Measurements from ENCODE around the gene KCMF1.
A peak's percentile ranks its signal among the peaks of the same experiment; 100 is the strongest.

Gene KCMF1

DNA sequence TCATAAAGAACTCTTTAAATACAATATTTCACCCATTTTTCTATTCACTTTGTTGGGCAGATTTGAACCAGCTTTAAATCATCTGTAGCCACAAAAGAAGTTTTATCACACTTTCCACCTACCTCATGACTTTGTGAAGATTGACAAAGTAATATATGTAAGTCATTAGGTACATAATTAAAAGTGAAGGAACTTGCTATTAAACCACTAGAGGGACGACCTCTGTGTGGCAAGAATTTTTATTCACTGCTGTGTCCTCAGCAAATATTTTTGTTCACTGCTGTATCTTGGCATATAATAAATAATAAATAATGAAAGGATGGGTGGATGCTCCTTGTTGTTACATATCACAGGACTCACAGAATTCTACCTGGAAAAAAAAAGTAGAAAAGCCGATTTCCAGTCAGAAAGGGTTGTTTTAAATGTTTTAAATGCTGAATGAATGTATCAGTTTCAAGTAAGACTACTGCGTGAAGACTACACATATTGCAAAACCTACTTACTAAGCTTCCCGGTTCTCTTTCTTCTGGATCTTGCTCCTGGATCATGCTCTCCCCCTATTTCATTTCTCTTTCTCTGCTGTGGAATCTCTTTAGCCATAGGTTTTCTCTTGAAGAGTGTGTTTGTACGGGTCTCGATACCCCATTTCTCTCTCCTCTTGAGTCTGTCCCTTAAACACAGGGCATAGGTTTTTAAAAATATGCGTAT, 44.8 kb downstream of the KCMF1 start:
- Histone ChIP-seq H3K4me1 (ENCODE audit: control insufficient read depth, insufficient read depth, low read length) (peaks cover 44% of the 10 kb centered on the region), H3K36me3 (ENCODE audit: insufficient read depth, low read length) (peaks cover 6% of the 10 kb centered on the region), H3K27me3 (ENCODE audit: control insufficient read depth, insufficient read depth, low read length) (no peaks in the 10 kb centered on the region), H3K4me2 (ENCODE audit: low read length) (peak overlapping the region; percentile 37), H3K9me3 (replicated peaks; ENCODE audit: low read length) (no peaks in the 10 kb centered on the region), H3K9ac (ENCODE audit: low read depth, low read length) (no peak overlapping the region), H3K4me3 (ENCODE audit: low read length) (no peak overlapping the region)

DNA sequence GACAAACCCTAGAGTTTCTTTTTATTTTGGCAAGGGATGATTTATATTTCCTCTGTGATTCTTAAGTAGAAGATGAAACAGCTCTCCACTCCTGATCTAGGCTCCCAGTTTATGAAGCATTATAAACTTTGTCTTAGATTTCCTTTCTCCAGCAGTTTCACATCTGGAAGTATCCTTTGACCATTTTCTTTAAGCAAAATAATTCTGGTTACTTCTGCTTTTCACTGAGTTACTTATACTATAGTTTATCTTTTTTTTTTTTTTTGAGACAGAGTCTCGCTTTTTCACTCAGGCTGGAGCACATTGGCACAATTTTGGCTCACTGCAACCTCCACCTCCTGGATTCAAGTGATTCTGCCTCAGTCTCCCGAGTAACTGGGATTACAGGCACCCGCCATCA, 45.5 kb downstream of the KCMF1 start:
- Histone ChIP-seq H3K9ac (ENCODE audit: low read depth, low read length) (no peak overlapping the region), H3K4me3 (ENCODE audit: low read length) (no peak overlapping the region), H3K4me2 (ENCODE audit: low read length) (no peak overlapping the region), H3K9me3 (replicated peaks; ENCODE audit: low read length) (no peaks in the 10 kb centered on the region), H3K27me3 (ENCODE audit: control insufficient read depth, insufficient read depth, low read length) (no peaks in the 10 kb centered on the region), H3K4me1 (ENCODE audit: control insufficient read depth, insufficient read depth, low read length) (peaks cover 38% of the 10 kb centered on the region), H3K36me3 (ENCODE audit: insufficient read depth, low read length) (peaks cover 5% of the 10 kb centered on the region)

DNA sequence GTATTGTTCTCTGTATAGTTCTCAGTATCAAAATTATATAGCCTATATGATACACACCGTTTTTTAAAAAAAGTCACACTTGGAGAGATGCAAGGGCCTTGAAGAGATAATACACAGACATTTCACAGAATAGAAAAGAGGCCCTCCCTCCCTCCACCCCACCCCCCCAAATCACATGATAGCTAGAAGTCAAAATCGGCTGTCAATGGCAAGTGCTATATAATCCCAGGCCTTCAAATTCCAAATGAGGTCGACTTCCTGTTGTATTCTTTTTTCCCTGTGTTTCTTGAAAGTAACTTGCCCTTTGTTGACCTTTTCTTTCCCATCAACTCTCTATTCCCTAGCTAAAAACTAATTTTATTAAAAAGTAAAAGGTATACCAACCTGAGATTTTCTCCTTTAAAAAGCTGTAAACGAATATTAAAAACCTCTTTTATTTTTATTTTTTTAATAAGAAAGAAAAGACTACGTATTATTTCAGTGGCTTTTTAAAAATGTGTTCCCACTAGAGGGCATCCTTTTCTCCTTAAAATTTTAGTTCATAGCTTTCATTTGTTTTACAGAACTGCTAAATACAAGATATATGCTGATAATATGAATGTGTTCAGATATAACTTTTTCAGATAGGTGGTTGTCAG, 46.6 kb downstream of the KCMF1 start:
- H3K27me3 ChIP-seq (ENCODE audit: control insufficient read depth, insufficient read depth, low read length) = no peaks in the 10 kb centered on the region
- peaks cover 32% of the 10 kb centered on the region for H3K4me1 ChIP-seq (ENCODE audit: control insufficient read depth, insufficient read depth, low read length)
- H3K4me3 ChIP-seq (ENCODE audit: low read length) = no peak overlapping the region
- no peak overlapping the region for H3K9ac ChIP-seq (ENCODE audit: low read depth, low read length)
- no peaks in the 10 kb centered on the region for H3K9me3 ChIP-seq (replicated peaks; ENCODE audit: low read length)
- no peaks in the 10 kb centered on the region for H3K36me3 ChIP-seq (ENCODE audit: insufficient read depth, low read length)
- no peak overlapping the region for H3K4me2 ChIP-seq (ENCODE audit: low read length)

DNA sequence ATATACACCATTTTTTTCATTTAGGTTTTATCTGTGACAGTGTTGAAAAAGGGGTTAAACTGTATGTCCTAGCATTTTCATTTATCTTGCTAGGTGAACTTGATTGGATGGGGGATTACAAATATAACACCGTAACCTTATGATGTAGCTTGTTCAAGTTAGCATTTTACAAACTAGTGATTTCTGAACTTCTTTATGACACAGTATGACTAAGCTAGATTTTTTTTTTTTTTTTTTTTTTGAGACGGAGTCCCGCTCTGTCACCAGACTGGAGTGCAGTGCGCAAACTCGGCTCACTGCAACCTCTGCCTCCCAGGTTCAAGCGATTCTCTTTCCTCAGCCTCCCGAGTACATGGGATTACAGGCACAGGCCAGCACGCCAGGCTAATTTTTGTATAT, 47.1 kb downstream of the KCMF1 start:
- H3K36me3 ChIP-seq (ENCODE audit: insufficient read depth, low read length) = no peaks in the 10 kb centered on the region
- no peak overlapping the region for H3K9ac ChIP-seq (ENCODE audit: low read depth, low read length)
- H3K4me3 ChIP-seq (ENCODE audit: low read length) = no peak overlapping the region
- no peak overlapping the region for H3K4me2 ChIP-seq (ENCODE audit: low read length)
- no peaks in the 10 kb centered on the region for H3K9me3 ChIP-seq (replicated peaks; ENCODE audit: low read length)
- peaks cover 31% of the 10 kb centered on the region for H3K4me1 ChIP-seq (ENCODE audit: control insufficient read depth, insufficient read depth, low read length)
- H3K27me3 ChIP-seq (ENCODE audit: control insufficient read depth, insufficient read depth, low read length) = no peaks in the 10 kb centered on the region

DNA sequence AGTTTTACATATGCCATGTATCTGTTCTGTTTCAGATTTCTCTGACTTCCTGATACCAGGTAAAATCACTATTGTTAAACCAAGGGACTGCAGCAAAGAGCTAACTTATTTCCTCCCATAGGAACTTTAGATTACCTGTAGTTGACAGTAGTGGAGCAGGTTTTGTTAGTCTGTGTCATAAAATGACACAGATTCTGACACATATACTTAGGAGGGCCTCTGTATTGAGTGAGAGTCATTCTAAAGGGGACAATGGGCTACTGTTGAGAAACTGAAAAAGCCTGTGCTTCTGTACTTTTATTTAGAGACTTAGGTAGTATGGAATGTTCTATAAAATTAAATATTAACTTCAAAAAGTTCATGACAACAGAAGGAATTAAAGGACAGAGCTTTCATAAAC, 48.2 kb downstream of the KCMF1 start:
- Histone ChIP-seq H3K4me3 (ENCODE audit: low read length) (no peak overlapping the region), H3K4me1 (ENCODE audit: control insufficient read depth, insufficient read depth, low read length) (peaks cover 29% of the 10 kb centered on the region), H3K27me3 (ENCODE audit: control insufficient read depth, insufficient read depth, low read length) (no peaks in the 10 kb centered on the region), H3K36me3 (ENCODE audit: insufficient read depth, low read length) (no peaks in the 10 kb centered on the region), H3K4me2 (ENCODE audit: low read length) (no peak overlapping the region), H3K9me3 (replicated peaks; ENCODE audit: low read length) (no peaks in the 10 kb centered on the region), H3K9ac (ENCODE audit: low read depth, low read length) (no peak overlapping the region)

DNA sequence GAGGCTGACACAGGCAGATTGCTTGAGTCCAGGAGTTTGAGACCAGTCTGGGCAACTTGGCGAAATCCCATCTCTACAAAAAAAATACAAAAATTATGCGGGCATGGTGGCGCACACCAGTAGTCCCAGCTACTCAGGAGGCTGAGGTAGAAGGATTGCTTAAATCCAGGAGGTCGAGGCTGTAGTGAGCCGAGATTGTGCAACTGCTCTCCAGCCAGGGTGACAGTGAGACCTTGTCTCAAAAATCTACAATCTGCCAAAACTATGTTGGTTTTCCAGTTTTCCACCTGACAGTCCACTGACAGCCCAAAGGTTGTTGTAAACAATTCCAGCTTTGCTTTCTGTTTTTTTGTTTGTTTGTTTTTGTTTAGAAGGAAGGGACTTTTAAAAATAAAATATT, 51.3 kb downstream of the KCMF1 start:
- H3K4me1 ChIP-seq (ENCODE audit: control insufficient read depth, insufficient read depth, low read length) = peaks cover 10% of the 10 kb centered on the region
- no peaks in the 10 kb centered on the region for H3K36me3 ChIP-seq (ENCODE audit: insufficient read depth, low read length)
- H3K9ac ChIP-seq (ENCODE audit: low read depth, low read length) = no peak overlapping the region
- no peaks in the 10 kb centered on the region for H3K27me3 ChIP-seq (ENCODE audit: control insufficient read depth, insufficient read depth, low read length)
- H3K4me2 ChIP-seq (ENCODE audit: low read length) = no peak overlapping the region
- H3K4me3 ChIP-seq (ENCODE audit: low read length) = no peak overlapping the region
- no peaks in the 10 kb centered on the region for H3K9me3 ChIP-seq (replicated peaks; ENCODE audit: low read length)

DNA sequence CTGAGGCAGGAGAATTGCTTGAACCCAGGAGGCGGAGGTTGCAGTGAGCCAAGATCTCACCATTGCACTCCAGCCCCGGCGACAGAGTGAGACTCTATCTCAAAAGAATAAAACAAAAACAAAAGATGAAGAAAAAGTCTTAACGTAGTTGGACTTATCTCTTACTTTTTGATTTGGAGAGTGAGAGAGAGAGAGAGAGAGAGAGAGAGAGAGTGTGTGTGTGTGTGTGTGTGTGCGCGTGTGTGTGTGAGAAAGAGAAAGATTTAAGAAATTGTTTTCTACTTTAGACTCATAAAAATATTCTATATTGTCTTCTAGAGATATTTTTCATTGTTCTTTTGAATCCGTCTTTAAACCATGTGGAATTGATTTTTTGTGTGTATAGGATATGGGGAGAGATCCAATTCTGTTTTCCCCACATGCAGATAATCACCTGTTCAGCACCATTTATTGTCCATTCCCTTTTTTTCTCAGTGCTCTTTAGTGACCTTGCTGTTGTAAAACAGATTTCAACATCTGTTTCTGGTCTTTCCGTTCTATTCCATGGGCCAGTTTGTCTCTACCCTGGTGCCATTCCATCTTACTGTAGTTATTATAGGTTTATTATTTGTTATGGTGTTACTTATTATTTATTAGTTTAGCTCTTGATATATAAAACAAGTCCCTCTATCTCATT, 53.5 kb downstream of the KCMF1 start:
- Histone ChIP-seq H3K36me3 (ENCODE audit: insufficient read depth, low read length) (peaks cover 9% of the 10 kb centered on the region), H3K9me3 (replicated peaks; ENCODE audit: low read length) (no peaks in the 10 kb centered on the region), H3K4me2 (ENCODE audit: low read length) (no peak overlapping the region), H3K4me3 (ENCODE audit: low read length) (no peak overlapping the region), H3K4me1 (ENCODE audit: control insufficient read depth, insufficient read depth, low read length) (no peaks in the 10 kb centered on the region), H3K27me3 (ENCODE audit: control insufficient read depth, insufficient read depth, low read length) (no peaks in the 10 kb centered on the region), H3K9ac (ENCODE audit: low read depth, low read length) (no peak overlapping the region)

DNA sequence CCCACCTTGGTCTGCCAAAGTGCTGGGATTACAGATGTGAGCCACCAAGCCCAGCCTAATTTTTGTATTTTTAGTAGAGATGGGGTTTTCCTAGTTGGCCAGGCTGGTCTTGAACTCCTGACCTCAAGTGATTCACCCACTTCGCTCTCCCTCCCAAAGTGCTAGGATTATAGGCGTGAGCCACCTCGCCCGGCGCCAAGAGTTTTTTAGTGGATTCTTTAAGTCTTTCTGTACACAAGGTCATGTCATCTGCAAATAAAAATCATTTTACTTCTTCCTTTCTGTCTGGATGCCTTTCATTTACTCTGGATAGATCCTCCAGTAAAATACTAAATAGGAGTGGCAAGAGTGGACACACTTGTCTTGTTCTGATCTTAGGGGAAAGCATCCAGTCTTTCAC, 61.7 kb downstream of the KCMF1 start:
- Histone ChIP-seq H3K4me1 (ENCODE audit: control insufficient read depth, insufficient read depth, low read length) (peaks cover 6% of the 10 kb centered on the region), H3K4me2 (ENCODE audit: low read length) (no peak overlapping the region), H3K4me3 (ENCODE audit: low read length) (no peak overlapping the region), H3K36me3 (ENCODE audit: insufficient read depth, low read length) (peaks cover 60% of the 10 kb centered on the region), H3K9me3 (replicated peaks; ENCODE audit: low read length) (no peaks in the 10 kb centered on the region), H3K27me3 (ENCODE audit: control insufficient read depth, insufficient read depth, low read length) (no peaks in the 10 kb centered on the region), H3K9ac (ENCODE audit: low read depth, low read length) (no peak overlapping the region)

DNA sequence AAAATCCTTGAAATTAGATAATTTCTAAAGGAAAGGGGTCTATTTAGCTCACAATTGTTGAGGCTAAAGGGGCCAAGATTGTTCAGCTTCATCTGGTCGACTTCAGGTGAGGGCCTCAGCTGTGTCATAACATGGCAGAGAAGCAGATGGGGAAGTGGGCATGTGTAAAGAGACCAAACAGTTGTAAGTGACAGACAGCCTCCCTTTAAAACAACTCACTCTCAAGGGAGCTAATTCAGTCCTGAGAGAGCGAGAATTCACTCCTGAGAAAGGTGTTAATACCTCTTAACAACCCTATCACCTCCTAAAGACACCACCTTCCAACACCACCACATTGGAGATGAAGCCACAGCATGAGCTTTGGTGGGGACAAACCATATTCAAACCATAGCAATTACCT, 62.4 kb downstream of the KCMF1 start:
- no peak overlapping the region for H3K9ac ChIP-seq (ENCODE audit: low read depth, low read length)
- no peaks in the 10 kb centered on the region for H3K27me3 ChIP-seq (ENCODE audit: control insufficient read depth, insufficient read depth, low read length)
- H3K4me3 ChIP-seq (ENCODE audit: low read length) = no peak overlapping the region
- H3K36me3 ChIP-seq (ENCODE audit: insufficient read depth, low read length) = peaks cover 60% of the 10 kb centered on the region
- H3K4me2 ChIP-seq (ENCODE audit: low read length) = no peak overlapping the region
- H3K4me1 ChIP-seq (ENCODE audit: control insufficient read depth, insufficient read depth, low read length) = peaks cover 6% of the 10 kb centered on the region
- no peaks in the 10 kb centered on the region for H3K9me3 ChIP-seq (replicated peaks; ENCODE audit: low read length)

DNA sequence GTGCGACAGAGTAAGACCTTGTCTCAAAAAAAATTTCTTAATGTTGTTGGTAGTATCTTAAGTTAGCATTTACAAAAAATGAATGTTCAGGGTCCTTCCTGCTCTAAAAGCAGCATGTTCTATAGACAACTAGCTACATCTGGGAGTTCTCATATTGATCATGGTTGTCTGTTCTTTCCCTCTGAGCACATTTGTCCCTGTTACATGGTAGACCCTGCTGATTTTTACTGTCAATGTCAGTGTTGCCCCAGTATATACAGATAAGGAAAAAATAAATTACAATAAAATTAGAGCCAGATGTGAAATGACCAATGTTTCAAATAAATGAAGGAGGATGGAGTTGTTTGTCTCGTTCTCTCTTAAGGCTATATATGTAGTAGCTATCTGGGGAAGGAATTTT, 63.2 kb downstream of the KCMF1 start:
- H3K9me3 ChIP-seq (replicated peaks; ENCODE audit: low read length) = no peaks in the 10 kb centered on the region
- peaks cover 6% of the 10 kb centered on the region for H3K4me1 ChIP-seq (ENCODE audit: control insufficient read depth, insufficient read depth, low read length)
- H3K36me3 ChIP-seq (ENCODE audit: insufficient read depth, low read length) = peaks cover 59% of the 10 kb centered on the region
- H3K4me2 ChIP-seq (ENCODE audit: low read length) = no peak overlapping the region
- H3K9ac ChIP-seq (ENCODE audit: low read depth, low read length) = no peak overlapping the region
- H3K27me3 ChIP-seq (ENCODE audit: control insufficient read depth, insufficient read depth, low read length) = no peaks in the 10 kb centered on the region
- H3K4me3 ChIP-seq (ENCODE audit: low read length) = no peak overlapping the region

DNA sequence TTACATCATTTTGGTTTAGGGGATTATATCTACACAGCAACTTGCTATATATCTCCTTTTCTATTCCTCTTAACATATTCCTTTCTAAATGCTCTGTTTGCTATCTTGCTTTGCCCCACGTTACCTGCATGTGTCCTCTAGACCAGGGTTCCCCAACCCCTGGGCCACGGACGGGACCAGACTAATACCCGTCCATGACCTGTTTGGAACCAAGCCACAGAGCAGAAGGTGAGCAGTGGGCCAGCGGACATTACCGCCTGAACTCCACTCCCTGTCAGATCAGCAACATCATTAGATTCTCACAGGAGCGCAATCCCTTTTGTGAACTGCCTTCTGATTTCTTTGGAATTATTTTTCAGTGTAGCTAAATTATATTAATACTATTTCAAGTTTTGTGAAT, 66.7 kb downstream of the KCMF1 start:
- Histone ChIP-seq H3K4me1 (ENCODE audit: control insufficient read depth, insufficient read depth, low read length) (peaks cover 9% of the 10 kb centered on the region), H3K27me3 (ENCODE audit: control insufficient read depth, insufficient read depth, low read length) (no peaks in the 10 kb centered on the region), H3K9me3 (replicated peaks; ENCODE audit: low read length) (no peaks in the 10 kb centered on the region), H3K9ac (ENCODE audit: low read depth, low read length) (no peak overlapping the region), H3K4me3 (ENCODE audit: low read length) (no peak overlapping the region), H3K4me2 (ENCODE audit: low read length) (no peak overlapping the region), H3K36me3 (ENCODE audit: insufficient read depth, low read length) (peaks cover 46% of the 10 kb centered on the region)

DNA sequence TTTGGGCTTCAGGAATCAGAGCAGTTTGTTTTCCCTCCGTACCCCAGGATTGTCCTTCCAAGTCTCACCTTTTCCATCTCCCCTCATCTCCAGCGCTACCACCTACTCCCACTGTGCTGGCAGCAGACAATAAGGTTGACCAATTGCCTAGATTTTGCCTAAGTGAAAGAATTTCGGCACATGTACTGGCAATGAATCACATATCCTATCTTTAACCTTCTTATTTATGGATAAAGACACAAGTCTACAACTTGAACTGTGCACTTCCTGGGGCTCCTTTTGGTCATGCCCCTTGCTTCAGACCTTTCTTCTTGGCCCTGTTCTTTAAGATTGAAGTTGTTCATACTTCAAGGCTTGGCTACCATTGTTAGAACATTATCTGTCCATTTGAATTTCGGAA, 71.4 kb downstream of the KCMF1 start:
- no peaks in the 10 kb centered on the region for H3K9me3 ChIP-seq (replicated peaks; ENCODE audit: low read length)
- no peak overlapping the region for H3K4me3 ChIP-seq (ENCODE audit: low read length)
- no peak overlapping the region for H3K4me2 ChIP-seq (ENCODE audit: low read length)
- H3K9ac ChIP-seq (ENCODE audit: low read depth, low read length) = no peak overlapping the region
- no peaks in the 10 kb centered on the region for H3K27me3 ChIP-seq (ENCODE audit: control insufficient read depth, insufficient read depth, low read length)
- H3K4me1 ChIP-seq (ENCODE audit: control insufficient read depth, insufficient read depth, low read length) = peaks cover 7% of the 10 kb centered on the region
- H3K36me3 ChIP-seq (ENCODE audit: insufficient read depth, low read length) = peaks cover 56% of the 10 kb centered on the region
